K562 (cell line): ENCODE data around the gene MLST8. TPM values are rescaled to one million over a fixed set of nuclear protein-coding genes. Genes with fewer than 3 reads are reported as not detected.

Source experiments
- ATF1 ChIP-seq, 2 experiments: fragments of 450-650 bp in 1 of 2; IDR thresholded peaks; 2 replicates each; pipeline ENCODE4 v1.6.1; 2016; ENCODE audit warnings: missing compliant biosample characterization in 1 of 2, missing genetic modification characterization in 1 of 2
- ATF2 ChIP-seq: sonication (generic); formaldehyde crosslinking; IDR thresholded peaks from 2 replicates; pipeline ENCODE4 v1.8.1; 2022; ENCODE audit warnings: missing genetic modification reagents
- BHLHE40 ChIP-seq: IDR thresholded peaks from 2 replicates; pipeline ENCODE4 v1.6.1; 2011; ENCODE audit warnings: low read length, improper control_type of control experiment
- DEAF1 ChIP-seq: fragments of 450-650 bp; formaldehyde crosslinking; IDR thresholded peaks from 2 replicates; pipeline ENCODE4 v1.4.0; 2020; ENCODE audit warnings: mild to moderate bottlenecking, moderate library complexity
- DPF2 ChIP-seq: fragments of 450-650 bp; IDR thresholded peaks from 2 replicates; pipeline ENCODE4 v1.6.1; 2016
- EP300 ChIP-seq: IDR thresholded peaks from 2 replicates; pipeline ENCODE4 v1.6.1; 2012; ENCODE audit warnings: low read length, improper control_type of control experiment
- ESRRA ChIP-seq: fragments of 450-650 bp; IDR thresholded peaks from 2 replicates; pipeline ENCODE4 v1.6.1; 2014; ENCODE audit warnings: low read depth, mild to moderate bottlenecking, moderate library complexity, borderline replicate concordance
- ETV5 ChIP-seq: sonication (generic); formaldehyde crosslinking; IDR thresholded peaks from 2 replicates; pipeline ENCODE4 v1.4.0; 2020; ENCODE audit warnings: low read depth, mild to moderate bottlenecking, missing genetic modification reagents
- FOXM1 ChIP-seq, 2 experiments: fragments of 450-650 bp in 1 of 2; sonication (generic) in 1 of 2; formaldehyde crosslinking in 1 of 2; IDR thresholded peaks; 2 replicates each; pipeline versions ENCODE4 v1.6.1 to v1.9.0; 2017 to 2022; ENCODE audit warnings: low read depth in 2 of 2, mild to moderate bottlenecking in 2 of 2, missing genetic modification reagents in 1 of 2, moderate library complexity in 1 of 2
- GATAD2A ChIP-seq: fragments of 450-650 bp; IDR thresholded peaks from 2 replicates; pipeline ENCODE4 v1.6.1; 2017
- HSF4 ChIP-seq: fragments of 250-450 bp; sonication (Bioruptor Pico); IDR thresholded peaks from 2 replicates; pipeline ENCODE4 v2.1.2; 2022; ENCODE audit warnings: mild to moderate bottlenecking, moderate library complexity, borderline replicate concordance
- ID3 ChIP-seq, 2 experiments: fragments of 250-450 bp in 1 of 2; fragments of 450-650 bp in 1 of 2; sonication (Bioruptor Pico) in 1 of 2; IDR thresholded peaks; 2 replicates each; pipeline versions ENCODE4 v1.6.1 to v1.8.0; 2016 to 2021; ENCODE audit warnings: mild to moderate bottlenecking in 2 of 2, moderate library complexity in 2 of 2, missing compliant biosample characterization in 1 of 2, missing genetic modification characterization in 1 of 2
- KAT2B ChIP-seq: IDR thresholded peaks from one replicate; pipeline ENCODE4 v1.6.1; 2012; ENCODE audit warnings: low read depth, mild to moderate bottlenecking, control low read depth, inconsistent platforms, low read length, moderate library complexity
- MED1 ChIP-seq: sonication (generic); formaldehyde crosslinking; IDR thresholded peaks from 2 replicates; pipeline ENCODE4 v1.8.1; 2023; ENCODE audit warnings: missing genetic modification reagents, borderline replicate concordance
- MITF ChIP-seq: IDR thresholded peaks from 2 replicates; pipeline ENCODE4 v1.6.1; 2014; ENCODE audit warnings: antibody characterized with exemption
- MNT ChIP-seq, 2 experiments: fragments of 450-650 bp; conservative IDR thresholded peaks; 2 replicates each; pipeline ENCODE4 v1.6.1; 2017; ENCODE audit warnings: mild to moderate bottlenecking in 2 of 2, moderate library complexity in 2 of 2
- NCOR1 ChIP-seq: fragments of 450-650 bp; IDR thresholded peaks from 2 replicates; pipeline ENCODE4 v1.6.1; 2016; ENCODE audit warnings: mild to moderate bottlenecking, moderate library complexity
- RBM14 ChIP-seq: fragments of 200-400 bp; formaldehyde crosslinking; IDR thresholded peaks from 2 replicates; pipeline ENCODE4 v1.6.1; 2018; ENCODE audit warnings: low read depth, mild to moderate bottlenecking, low read length, moderate library complexity, borderline replicate concordance; ENCODE audit not compliant: insufficient read depth
- RBM39 ChIP-seq: fragments of 200-400 bp; formaldehyde crosslinking; optimal IDR thresholded peaks from 2 replicates; pipeline ENCODE3; 2018; ENCODE audit warnings: low read depth, low read length
- SMARCA4 ChIP-seq: fragments of 450-650 bp; IDR thresholded peaks from 2 replicates; pipeline ENCODE4 v1.6.1; 2016
- TAF7 ChIP-seq: fragments of 450-650 bp; IDR thresholded peaks from 2 replicates; pipeline ENCODE4 v1.6.1; 2016; ENCODE audit warnings: missing genetic modification characterization, missing compliant biosample characterization
- polyA plus RNA-seq, 8 experiments: library from polyadenylated mRNA; depleted of rRNA in 4 of 8; stranded (reverse) in 5 of 8; unstranded in 3 of 8; fragments of >200 nt; fragmentation: Nextera tagmentation in 2 of 8; fragmentation: Illumina TruSeq in 1 of 8; extraction: Ambion mirVana in 2 of 8; extraction: Trizol in 1 of 8; gene quantifications; 2 replicates each; pipeline versions ENCODE4 v1.2.1 to v1.2.3, GENCODE V29; 2011 to 2014; ENCODE audit warnings: inconsistent platforms in 1 of 8, missing spikeins in 1 of 8
- total RNA-seq, 7 experiments: library from RNA; depleted of rRNA in 6 of 7; stranded (reverse); fragments of >200 nt in 6 of 7; fragmentation: Illumina TruSeq in 2 of 7; extraction: Trizol in 2 of 7; gene quantifications; 2 replicates each; pipeline versions ENCODE4 v1.2.1 to v1.2.3, GENCODE V29; 2011 to 2021; ENCODE audit warnings: low replicate concordance in 1 of 7

The MLST8 gene
- total and polyA plus RNA-seq, 9 of the 15 experiments (the other 6 are each of a cell fraction or from before 2014, with no cell fraction given), result 1.5 to 116 (median 43.3) TPM

GRCh38 chr16:2251296-2252111 is 46.2 kb downstream of the MLST8 start, which contains the start of gene ECI1 (continued):
- TF ChIP-seq HSF4 (CRISPR knock-in tag) (no peak), ATF1 (CRISPR knock-in tag; IDR thresholded peaks at IDR 0.05) (no peak), ATF1 (tag; IDR thresholded peaks at IDR 0.05) (peak; percentile 63), ESRRA (peak; percentile 98), MED1 (CRISPR knock-in tag) (0 out of 2 replicates have a peak, but pooled peaks have one; percentile 79), MITF (no peak), ID3 (CRISPR knock-in tag; IDR thresholded peaks at IDR 0.05) (no peak), ID3 (tag; IDR thresholded peaks at IDR 0.05) (peak; percentile 87), RBM39 (no peak), ATF2 (CRISPR knock-in tag) (no peak), BHLHE40 (peak; percentile 44; the same call in 1 of the 2 replicates), GATAD2A (no peak), NCOR1 (peak; percentile 47; the same call in 1 of the 2 replicates), ETV5 (CRISPR knock-in tag) (peak; percentile 95), EP300 (peak; percentile 34; the same call in 1 of the 2 replicates), KAT2B (no peak), FOXM1 (IDR thresholded peaks at IDR 0.05; ENCODE audit: low read depth) (peak; percentile 54), FOXM1 (CRISPR knock-in tag; IDR thresholded peaks at IDR 0.05; ENCODE audit: low read depth) (no peak), DPF2 (peak; percentile 20; the same call in 1 of the 2 replicates), SMARCA4 (0 out of 2 replicates have a peak, but pooled peaks have one; percentile 27), TAF7 (peak; percentile 76; the same call in 1 of the 2 replicates), MNT (conservative IDR thresholded peaks at IDR 0.05) (peak; percentile 76 to 82), RBM14 (no peak), DEAF1 (CRISPR knock-in tag) (peak; percentile 77)
